IMR-90 (cell line): ENCODE results near the gene SLC6A7. TPM values are rescaled to one million over a fixed set of nuclear protein-coding genes. Genes with fewer than 3 reads are reported as not detected.
A peak's percentile ranks its signal among the peaks of the same experiment; 100 is the strongest.

Source experiments
- ATAC-seq: fragments of 200-7000 bp; cut with Tn5 transposase; 2 replicates; pipeline ENCODE4 v1.9.1; 2020; ENCODE audit warnings: low read depth, mild to moderate bottlenecking, moderate library complexity
- BruUV-seq: library from RNA; stranded (reverse); fragments of 400-500 nt; replicated peaks from 2 replicates; lab custom pipeline; 2021; lab: Mats Ljungman, UMichigan
- CTCF ChIA-PET: fragments of 300-600 bp; formaldehyde crosslinking; extraction: SDS; loops from one replicate; lab custom pipeline; 2021; ENCODE audit warnings: antibody characterized with exemption; lab: Yijun Ruan, JAX
- POLR2A ChIA-PET: fragments of 300-600 bp; sonication (Branson Sonifier 250); formaldehyde crosslinking; loops from one replicate; lab custom pipeline; 2022; ENCODE audit warnings: antibody characterized with exemption; ENCODE audit not compliant: unreplicated experiment; lab: Charles Lee
- DNase-seq: peaks from one replicate; pipeline ENCODE4 v3.0.0; 2013
- H2AFZ ChIP-seq: replicated peaks from 2 replicates; pipeline ENCODE3; 2013; ENCODE audit warnings: low read length, mild to moderate bottlenecking; ENCODE audit not compliant: poor library complexity
- H2AK5ac ChIP-seq: 2 replicates; pipeline ENCODE4 v1.6.1; 2013; ENCODE audit warnings: low read depth, low read length, inconsistent platforms
- H2AK9ac ChIP-seq: replicated peaks from 2 replicates; pipeline ENCODE3; 2013; ENCODE audit warnings: mild to moderate bottlenecking, low read depth, low read length, moderate library complexity; ENCODE audit not compliant: poor library complexity
- H2BK120ac ChIP-seq: 2 replicates; pipeline ENCODE4 v1.6.1; 2013; ENCODE audit warnings: low read depth, low read length, inconsistent platforms
- H2BK15ac ChIP-seq: 3 replicates; pipeline ENCODE4 v1.6.1; 2013; ENCODE audit warnings: low read depth, low read length, inconsistent platforms
- H2BK20ac ChIP-seq: 2 replicates; pipeline ENCODE4 v1.6.1; 2013; ENCODE audit warnings: low read depth, mild to moderate bottlenecking, inconsistent platforms, low read length, moderate library complexity
- H2BK5ac ChIP-seq: 2 replicates; pipeline ENCODE4 v1.6.1; 2013; ENCODE audit warnings: mild to moderate bottlenecking, low read depth, low read length, inconsistent platforms; ENCODE audit not compliant: poor library complexity, severe bottlenecking
- H3K14ac ChIP-seq: replicated peaks from 2 replicates; pipeline ENCODE4 v1.6.1; 2013; ENCODE audit warnings: low read depth, low read length, inconsistent platforms
- H3K18ac ChIP-seq: 2 replicates; pipeline ENCODE4 v1.6.1; 2013; ENCODE audit warnings: low read depth, low read length, control low read depth
- H3K23ac ChIP-seq: 2 replicates; pipeline ENCODE4 v1.6.1; 2013; ENCODE audit warnings: low read depth, low read length, inconsistent platforms
- H3K27ac ChIP-seq: 2 replicates; pipeline ENCODE4 v1.5.1; 2013; ENCODE audit warnings: mild to moderate bottlenecking, control low read depth, low read length; ENCODE audit not compliant: insufficient read depth
- H3K27me3 ChIP-seq: 2 replicates; pipeline ENCODE4 v1.6.1; 2013; ENCODE audit warnings: low read length; ENCODE audit not compliant: control insufficient read depth, insufficient read depth
- H3K36me3 ChIP-seq: 2 replicates; pipeline ENCODE4 v1.6.1; 2013; ENCODE audit warnings: low read length, mixed read lengths; ENCODE audit not compliant: control insufficient read depth, insufficient read depth
- H3K4ac ChIP-seq: 2 replicates; pipeline ENCODE4 v1.6.1; 2013; ENCODE audit warnings: low read depth, low read length, inconsistent platforms
- H3K4me1 ChIP-seq: 2 replicates; pipeline ENCODE4 v1.6.1; 2013; ENCODE audit warnings: low read length, mixed read lengths; ENCODE audit not compliant: control insufficient read depth, insufficient read depth
- H3K4me2 ChIP-seq: 2 replicates; pipeline ENCODE4 v1.6.1; 2013; ENCODE audit warnings: low read depth, mild to moderate bottlenecking, control low read depth, low read length, moderate library complexity
- H3K4me3 ChIP-seq: 2 replicates; pipeline ENCODE4 v1.5.1; 2013; ENCODE audit warnings: low read depth, mild to moderate bottlenecking, control low read depth, low read length, moderate library complexity; ENCODE audit not compliant: insufficient read depth
- H3K56ac ChIP-seq: 2 replicates; pipeline ENCODE4 v1.6.1; 2013; ENCODE audit warnings: low read length, inconsistent platforms; ENCODE audit not compliant: insufficient read depth; ENCODE audit errors: extremely low read depth
- H3K79me1 ChIP-seq, 2 experiments: 2 replicates each; pipeline ENCODE4 v1.6.1; 2013; ENCODE audit warnings: low read length in 2 of 2, inconsistent platforms in 1 of 2, low read depth in 1 of 2
- H3K9ac ChIP-seq: 2 replicates; pipeline ENCODE4 v1.6.1; 2013; ENCODE audit warnings: low read depth, low read length, control low read depth
- H3K9me1 ChIP-seq: 2 replicates; pipeline ENCODE4 v1.6.1; 2013; ENCODE audit warnings: low read length, inconsistent platforms; ENCODE audit not compliant: insufficient read depth
- H3K9me3 ChIP-seq: 2 replicates; pipeline ENCODE4 v1.6.1; 2013; ENCODE audit warnings: low read length; ENCODE audit not compliant: control insufficient read depth, insufficient read depth
- H4K20me1 ChIP-seq: 2 replicates; pipeline ENCODE4 v1.6.1; 2013; ENCODE audit warnings: low read length, inconsistent platforms; ENCODE audit not compliant: insufficient read depth
- H4K5ac ChIP-seq: 2 replicates; pipeline ENCODE4 v1.6.1; 2013; ENCODE audit warnings: mild to moderate bottlenecking, low read depth, low read length, control low read depth
- H4K8ac ChIP-seq, 2 experiments: 2 replicates each; pipeline ENCODE4 v1.6.1; 2013; ENCODE audit warnings: low read depth in 2 of 2, low read length in 2 of 2, control low read depth in 1 of 2, inconsistent platforms in 1 of 2
- H4K91ac ChIP-seq: 2 replicates; pipeline ENCODE4 v1.6.1; 2013; ENCODE audit warnings: low read depth, low read length, inconsistent platforms; ENCODE audit not compliant: insufficient read depth
- BHLHE40 ChIP-seq: fragments of 150-350 bp; IDR thresholded peaks from 2 replicates; pipeline ENCODE4 v1.6.1; 2016; ENCODE audit warnings: mild to moderate bottlenecking, low read depth, low read length
- CEBPB ChIP-seq: IDR thresholded peaks from 2 replicates; pipeline ENCODE4 v1.6.1; 2012; ENCODE audit warnings: low read depth, low read length, improper control_type of control experiment
- FOS ChIP-seq: fragments of 150-350 bp; IDR thresholded peaks from 2 replicates; pipeline ENCODE4 v1.6.1; 2016; ENCODE audit warnings: low read depth, low read length
- MAFK ChIP-seq: IDR thresholded peaks from 2 replicates; pipeline ENCODE4 v1.6.1; 2012; ENCODE audit warnings: low read depth, low read length, improper control_type of control experiment
- MAZ ChIP-seq: IDR thresholded peaks from 2 replicates; pipeline ENCODE4 v1.6.1; 2012; ENCODE audit warnings: low read depth, mild to moderate bottlenecking, low read length, improper control_type of control experiment, moderate library complexity, borderline replicate concordance
- RCOR1 ChIP-seq: IDR thresholded peaks from 2 replicates; pipeline ENCODE4 v1.6.1; 2012; ENCODE audit warnings: mild to moderate bottlenecking, low read length, improper control_type of control experiment; ENCODE audit not compliant: insufficient replicate concordance
- SMC3 ChIP-seq: fragments of 150-350 bp; IDR thresholded peaks from 2 replicates; pipeline ENCODE4 v1.6.1; 2016; ENCODE audit warnings: low read depth, mild to moderate bottlenecking, antibody characterized with exemption, low read length, moderate library complexity
- USF2 ChIP-seq: fragments of 150-350 bp; IDR thresholded peaks from 2 replicates; pipeline ENCODE4 v1.6.1; 2017; ENCODE audit warnings: mild to moderate bottlenecking, antibody characterized with exemption, low read length, low read depth
- WGBS, 2 experiments: methylation state at CpG; one replicate each; pipeline versions ENCODE4 v1.1.5 to v1.1.7; 2013; ENCODE audit warnings: missing lambda C conversion rate in 2 of 2; ENCODE audit not compliant: insufficient read length in 1 of 2; ENCODE audit errors: extremely low coverage in 2 of 2; 5-methylcytosine and 5-hydroxymethylcytosine counted together
- dilution Hi-C: fragments of 300-500 bp; cut with HindIII; formaldehyde crosslinking; loops from one replicate; pipeline ENCODE4 v1.14.3; 2018; ENCODE audit warnings: low sequenced_read_pairs; ENCODE audit not compliant: unreplicated experiment
- in situ Hi-C: fragments of 300-500 bp; cut with MboI; formaldehyde crosslinking; loops from 3 replicates; pipeline ENCODE4 v1.14.3; 2019; ENCODE audit warnings: low sequenced_read_pairs, inconsistent platforms, mixed read lengths
- intact Hi-C: fragments of 100-400 bp; cut with micrococcal nuclease; formaldehyde crosslinking; loops from 2 replicates; pipeline ENCODE4 v1.10.0; 2022
- polyA plus RNA-seq, 3 experiments: library from polyadenylated mRNA; depleted of rRNA; stranded (reverse); fragments of >200 nt; gene quantifications; 2 replicates each; pipeline ENCODE4 v1.2.3, GENCODE V29; 2012; ENCODE audit warnings: low replicate concordance in 1 of 3
- total RNA-seq: library from RNA; depleted of rRNA; stranded (reverse); fragments of >200 nt; gene quantifications from 2 replicates; pipeline ENCODE4 v1.2.3, GENCODE V29; 2012
- TF ChIP-seq, protein P1 (sequence below): conservative IDR thresholded peaks from 2 replicates; pipeline ENCODE4 v1.5.1; 2012; ENCODE audit warnings: mild to moderate bottlenecking, low read depth, low read length, improper control_type of control experiment

Gene SLC6A7
- total and polyA plus RNA-seq, 2 of the 4 experiments (the other 2 are of a cell fraction): under 0.01 TPM; not detected in 1

GRCh38 chr5:150159741-150160179 is 30.1 kb upstream of the SLC6A7 start:
- no peak overlapping the region for H3K4me2 ChIP-seq

More at GRCh38 chr5:150159741-150160179, 30.1 kb upstream of the SLC6A7 start:
- Histone ChIP-seq H2BK15ac (peak overlapping the region; percentile 90; the same call in 2 of the 3 replicates), H3K27ac (peak overlapping the region; percentile 45), H2AFZ (peak overlapping the region; percentile 79), H2BK20ac (peak overlapping the region; percentile 87), H4K5ac (peak overlapping the region; percentile 94), H4K20me1 (no peaks in the 10 kb centered on the region), H3K36me3 (no peaks in the 10 kb centered on the region), H3K56ac (no peak overlapping the region), H3K4ac (peak overlapping the region; percentile 97), H3K23ac (peak overlapping the region; percentile 92), H3K9ac (no peak overlapping the region), H3K9me1 (peaks cover 35% of the 10 kb centered on the region), H3K4me1 (peaks cover 31% of the 10 kb centered on the region), H2AK5ac (peak overlapping the region; percentile 96), H2BK5ac (peak overlapping the region; percentile 71), H2BK120ac (peak overlapping the region; percentile 94), H3K79me1 (peaks cover 2 to 39% of the 10 kb centered on the region in 2 experiments; a peak in 2 of 4 replicates), H3K14ac (peak overlapping the region; percentile 67), H3K27me3 (no peaks in the 10 kb centered on the region), H3K18ac (peak overlapping the region; percentile 61), H3K4me3 (no peak overlapping the region), H3K9me3 (no peaks in the 10 kb centered on the region), H2AK9ac (peak overlapping the region; percentile 91), H4K8ac (peak overlapping the region; percentile 81 to 95), H4K91ac (peak overlapping the region; percentile 92)
- intact Hi-C loops (loop anchor here (2.0 kb wide), 1 partner anchor 191 kb away; no protein-coding TSS in a partner anchor), in situ Hi-C loops (no loop called here), dilution Hi-C loops (no loop called here)
- TF ChIP-seq FOS: 0 out of 2 replicates have a peak, but pooled peaks have one; percentile 10
- TF ChIP-seq RCOR1: peak; percentile 17
- TF ChIP-seq USF2: no peak
- peak; percentile 85 for TF ChIP-seq CEBPB
- TF ChIP-seq BHLHE40: 0 out of 2 replicates have a peak, but pooled peaks have one; percentile 4
- TF ChIP-seq SMC3: no peak
- TF ChIP-seq, protein P1, sequence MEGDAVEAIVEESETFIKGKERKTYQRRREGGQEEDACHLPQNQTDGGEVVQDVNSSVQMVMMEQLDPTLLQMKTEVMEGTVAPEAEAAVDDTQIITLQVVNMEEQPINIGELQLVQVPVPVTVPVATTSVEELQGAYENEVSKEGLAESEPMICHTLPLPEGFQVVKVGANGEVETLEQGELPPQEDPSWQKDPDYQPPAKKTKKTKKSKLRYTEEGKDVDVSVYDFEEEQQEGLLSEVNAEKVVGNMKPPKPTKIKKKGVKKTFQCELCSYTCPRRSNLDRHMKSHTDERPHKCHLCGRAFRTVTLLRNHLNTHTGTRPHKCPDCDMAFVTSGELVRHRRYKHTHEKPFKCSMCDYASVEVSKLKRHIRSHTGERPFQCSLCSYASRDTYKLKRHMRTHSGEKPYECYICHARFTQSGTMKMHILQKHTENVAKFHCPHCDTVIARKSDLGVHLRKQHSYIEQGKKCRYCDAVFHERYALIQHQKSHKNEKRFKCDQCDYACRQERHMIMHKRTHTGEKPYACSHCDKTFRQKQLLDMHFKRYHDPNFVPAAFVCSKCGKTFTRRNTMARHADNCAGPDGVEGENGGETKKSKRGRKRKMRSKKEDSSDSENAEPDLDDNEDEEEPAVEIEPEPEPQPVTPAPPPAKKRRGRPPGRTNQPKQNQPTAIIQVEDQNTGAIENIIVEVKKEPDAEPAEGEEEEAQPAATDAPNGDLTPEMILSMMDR: no peak
- peak; percentile 90 for TF ChIP-seq MAZ
- no peak for TF ChIP-seq MAFK
- DNase-seq: peak; percentile 87
- no CpG with 5 or more reads among the region's 9 CpGs for WGBS, 2 experiments
- ChIA-PET CTCF (interaction anchor here (0.7 to 1.4 kb wide), 2 partner anchors 30 to 60 kb away, joined by 3 read pairs; no protein-coding TSS in a partner anchor), POLR2A (no interaction called here)
- 0 out of 2 replicates have a peak, but pooled peaks have one; percentile 2 for ATAC-seq
- no TSS peak for BruUV-seq
